Measurements from ENCODE around the gene PAK4. TPM values are rescaled to one million over a fixed set of nuclear protein-coding genes. Genes with fewer than 3 reads are reported as not detected.

Gene PAK4
- total and polyA plus RNA-seq, 2 of the 8 experiments (the other 6 are each of a cell fraction or from before 2014, with no cell fraction given): 50.7 to 64.4 TPM

DNA sequence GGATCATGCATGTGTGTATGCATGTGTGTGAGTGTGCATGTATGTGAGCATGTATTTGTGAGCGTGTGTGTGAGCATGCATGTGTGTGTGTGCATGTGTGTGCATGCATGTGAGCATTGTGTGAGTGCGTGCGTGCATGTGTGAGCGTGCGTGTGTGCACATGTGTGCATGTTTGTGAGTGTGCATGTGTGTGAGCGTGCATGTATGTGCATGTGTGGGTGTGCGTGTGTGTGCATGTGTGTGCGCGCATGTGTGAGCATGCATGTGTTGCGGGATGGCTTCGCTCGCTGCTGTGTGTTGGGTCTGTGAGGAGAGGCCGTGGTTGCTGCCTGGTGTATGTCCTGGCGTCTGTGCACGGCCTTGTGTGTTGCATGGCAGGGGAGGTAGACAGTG is 32.4 kb downstream of the PAK4 start:
- no peak overlapping the region for H4K8ac ChIP-seq (ENCODE audit: extremely low read depth, insufficient read depth, low read length)
- no peaks in the 10 kb centered on the region; a peak in 2 of 8 replicates for H3K36me3 ChIP-seq (ENCODE audit: control insufficient read depth in 2 of 4, insufficient read depth in 4 of 4, low read length in 3 of 4)
- H2BK12ac ChIP-seq (ENCODE audit: low read depth, low read length): peak overlapping the region; percentile 22; the same call in 1 of the 2 replicates
- peak overlapping the region; percentile 10 for H3K23ac ChIP-seq (ENCODE audit: insufficient read length)
- H3K18ac ChIP-seq (ENCODE audit: extremely low read depth, low read length): 0 out of 2 replicates have a peak overlapping the region, but pooled peaks have one; percentile 25
- H3K4me3 ChIP-seq (ENCODE audit: extremely low read depth in 1 of 4, insufficient read depth in 2 of 4, low read depth in 3 of 4, low read length in 4 of 4): no peak overlapping the region
- peak overlapping the region; percentile 44 for H2AK5ac ChIP-seq (ENCODE audit: low read depth, low read length)
- peaks cover 22 to 35% of the 10 kb centered on the region in 2 experiments for H4K20me1 ChIP-seq (replicated peaks in 1 of 2; ENCODE audit: control insufficient read depth in 1 of 2, insufficient read depth in 2 of 2, low read length in 2 of 2)
- peak overlapping the region; percentile 91 for H2BK5ac ChIP-seq (ENCODE audit: low read depth, low read length)
- H3K4me1 ChIP-seq (replicated peaks in 1 of 4; ENCODE audit: control insufficient read depth in 3 of 4, insufficient read depth in 4 of 4, low read length in 3 of 4): peaks cover 4 to 39% (median 22%) of the 10 kb centered on the region in 4 experiments
- H2BK15ac ChIP-seq (ENCODE audit: low read length): peak overlapping the region; percentile 0; the same call in 1 of the 2 replicates
- H3K27me3 ChIP-seq (replicated peaks in 1 of 4; ENCODE audit: control insufficient read depth in 3 of 4, extremely low read depth in 1 of 4, insufficient read depth in 3 of 4, low read length in 3 of 4): peaks cover 0 to 1% (median 0%) of the 10 kb centered on the region in 4 experiments; a peak in 1 of 7 replicates
- FAIRE-seq (no peak), DNase-seq (ENCODE audit: low read depth in 1 of 2, low spot score in 2 of 2) (no peak)
- no peak overlapping the region for H2BK20ac ChIP-seq (ENCODE audit: low read length)
- no peak overlapping the region for H3K4me2 ChIP-seq (ENCODE audit: insufficient read depth in 1 of 2, low read depth in 2 of 2, low read length in 2 of 2)
- H3K27ac ChIP-seq (ENCODE audit: low read depth, low read length): no peak overlapping the region
- H3K9me3 ChIP-seq (ENCODE audit: insufficient read depth in 2 of 2, low read depth in 1 of 2, low read length in 1 of 2): no peaks in the 10 kb centered on the region
- H3K79me2 ChIP-seq (ENCODE audit: control insufficient read depth in 1 of 2, insufficient read depth in 2 of 2, low read length in 2 of 2): peaks cover 0 to 50% of the 10 kb centered on the region in 2 experiments; a peak in 1 of 4 replicates
- H3K9ac ChIP-seq (replicated peaks in 1 of 4; ENCODE audit: extremely low read depth in 1 of 4, low read depth in 3 of 4, low read length in 3 of 4): peak overlapping the region in 1 of 4 experiments; percentile 29; a peak in 1 of 7 replicates
- H4K91ac ChIP-seq (replicated peaks; ENCODE audit: insufficient read length, low read length): peak overlapping the region; percentile 91
- peak overlapping the region; percentile 99 for H3K4ac ChIP-seq (replicated peaks; ENCODE audit: insufficient read length, low read depth, low read length)
- POLR2A ChIA-PET (ENCODE audit: partially characterized antibody): interaction anchor here (1.0 to 1.2 kb wide), 2 partner anchors 13 to 15 kb away, joined by 3 to 4 read pairs; no protein-coding TSS in a partner anchor
- 93% methylated on average over 15 of the region's 15 CpGs; no CpG with 5 or more reads in 1 of the 2 experiments for WGBS, 2 experiments (ENCODE audit: extremely low coverage in 1 of 2, insufficient coverage in 1 of 2, insufficient read length in 1 of 2, insufficient replicate concordance in 2 of 2, low coverage in 1 of 2, low lambda C conversion rate in 2 of 2, missing lambda C conversion rate in 1 of 2)
- peak overlapping the region; percentile 72 for H2BK120ac ChIP-seq (replicated peaks; ENCODE audit: low read depth, low read length)
- H3K23me2 ChIP-seq (ENCODE audit: low read depth, low read length): peaks cover 3% of the 10 kb centered on the region; the same call in 1 of the 2 replicates
- H2AFZ ChIP-seq (ENCODE audit: low read length): no peak overlapping the region
- no peak overlapping the region for H4K5ac ChIP-seq (ENCODE audit: insufficient read length, low read depth, low read length)
- H3K79me1 ChIP-seq (ENCODE audit: low read depth, low read length): peaks cover 40% of the 10 kb centered on the region
- no peak overlapping the region for H3K14ac ChIP-seq (ENCODE audit: insufficient read length)
- no peak overlapping the region for H3K56ac ChIP-seq (replicated peaks; ENCODE audit: insufficient read length, low read depth, low read length)
- CTCF ChIA-PET (ENCODE audit: partially characterized antibody): interaction anchor here (0.8 to 1.3 kb wide), 2 partner anchors 9 to 23 kb away, joined by 3 to 5 read pairs; no protein-coding TSS in a partner anchor
- TF ChIP-seq YY1 (IDR thresholded peaks at IDR 0.05; ENCODE audit: low read depth, low read length): no peak
- no peak for TF ChIP-seq RXRA (IDR thresholded peaks at IDR 0.05; ENCODE audit: insufficient read depth, low read depth, low read length)
- no peak for TF ChIP-seq SIX5 (IDR thresholded peaks at IDR 0.05; ENCODE audit: low read depth, low read length)
- TF ChIP-seq TEAD4 (IDR thresholded peaks at IDR 0.05; ENCODE audit: low read depth, low read length): no peak
- no peak for TF ChIP-seq TCF12 (IDR thresholded peaks at IDR 0.05; ENCODE audit: low read depth, low read length)
- TF ChIP-seq RAD21 (IDR thresholded peaks at IDR 0.05 in 1 of 2, conservative IDR thresholded peaks at IDR 0.05 in 1 of 2; ENCODE audit: low read depth in 2 of 2, low read length in 2 of 2): no peak
- TF ChIP-seq, protein P1, sequence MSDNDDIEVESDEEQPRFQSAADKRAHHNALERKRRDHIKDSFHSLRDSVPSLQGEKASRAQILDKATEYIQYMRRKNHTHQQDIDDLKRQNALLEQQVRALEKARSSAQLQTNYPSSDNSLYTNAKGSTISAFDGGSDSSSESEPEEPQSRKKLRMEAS (IDR thresholded peaks at IDR 0.05): no peak
- no peak for TF ChIP-seq RBBP5 (IDR thresholded peaks at IDR 0.05; ENCODE audit: borderline replicate concordance, low read depth, low read length)
- TF ChIP-seq RFX5 (IDR thresholded peaks at IDR 0.05; ENCODE audit: borderline replicate concordance, low read depth, low read length): no peak
- no peak for TF ChIP-seq CEBPB (IDR thresholded peaks at IDR 0.05; ENCODE audit: low read depth, low read length)
- TF ChIP-seq FOSL1 (IDR thresholded peaks at IDR 0.05; ENCODE audit: insufficient read depth, low read depth, low read length): no peak
- TF ChIP-seq NANOG (IDR thresholded peaks at IDR 0.05; ENCODE audit: insufficient read depth, low read depth, low read length, poor library complexity, severe bottlenecking): no peak
- no peak for TF ChIP-seq SUZ12 (IDR thresholded peaks at IDR 0.05; ENCODE audit: low read length)
- no peak for TF ChIP-seq POLR2A (IDR thresholded peaks at IDR 0.05; ENCODE audit: control extremely low read depth in 1 of 2, low read depth in 2 of 2, low read length in 2 of 2)
